ENCODE results near the gene FTL.
A peak's percentile ranks its signal among the peaks of the same experiment; 100 is the strongest.

FTL gene

DNA sequence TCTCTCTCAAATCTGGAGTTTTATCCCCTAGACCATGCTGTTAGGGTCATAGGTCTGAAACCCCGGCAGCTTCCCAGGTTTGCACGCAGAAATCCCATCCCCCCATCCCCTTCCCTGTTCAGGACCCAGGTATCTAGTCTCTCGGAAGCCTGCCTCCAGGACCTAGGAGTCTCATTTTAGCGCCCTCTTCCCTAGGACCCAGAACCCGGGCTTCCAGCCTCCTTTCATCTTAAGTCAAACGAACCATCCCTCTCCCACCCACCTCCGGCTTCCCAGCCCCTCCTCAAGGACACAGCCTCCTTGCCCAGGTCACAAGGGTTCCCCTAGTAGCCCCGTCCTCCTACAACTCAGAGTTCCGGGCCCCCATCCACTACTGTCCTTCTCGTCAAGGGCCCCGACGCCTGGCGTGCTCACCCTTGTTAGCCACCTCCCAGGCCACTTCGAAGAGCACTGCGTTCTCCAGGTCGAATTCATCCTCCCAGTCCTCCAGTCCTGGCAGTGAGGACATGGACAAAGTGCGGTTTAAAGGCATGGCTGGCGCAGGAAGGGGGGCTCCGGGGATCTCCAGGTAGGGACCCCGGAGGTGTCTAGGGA is 27.6 kb downstream of the FTL start:
- DNase-seq: no peak

DNA sequence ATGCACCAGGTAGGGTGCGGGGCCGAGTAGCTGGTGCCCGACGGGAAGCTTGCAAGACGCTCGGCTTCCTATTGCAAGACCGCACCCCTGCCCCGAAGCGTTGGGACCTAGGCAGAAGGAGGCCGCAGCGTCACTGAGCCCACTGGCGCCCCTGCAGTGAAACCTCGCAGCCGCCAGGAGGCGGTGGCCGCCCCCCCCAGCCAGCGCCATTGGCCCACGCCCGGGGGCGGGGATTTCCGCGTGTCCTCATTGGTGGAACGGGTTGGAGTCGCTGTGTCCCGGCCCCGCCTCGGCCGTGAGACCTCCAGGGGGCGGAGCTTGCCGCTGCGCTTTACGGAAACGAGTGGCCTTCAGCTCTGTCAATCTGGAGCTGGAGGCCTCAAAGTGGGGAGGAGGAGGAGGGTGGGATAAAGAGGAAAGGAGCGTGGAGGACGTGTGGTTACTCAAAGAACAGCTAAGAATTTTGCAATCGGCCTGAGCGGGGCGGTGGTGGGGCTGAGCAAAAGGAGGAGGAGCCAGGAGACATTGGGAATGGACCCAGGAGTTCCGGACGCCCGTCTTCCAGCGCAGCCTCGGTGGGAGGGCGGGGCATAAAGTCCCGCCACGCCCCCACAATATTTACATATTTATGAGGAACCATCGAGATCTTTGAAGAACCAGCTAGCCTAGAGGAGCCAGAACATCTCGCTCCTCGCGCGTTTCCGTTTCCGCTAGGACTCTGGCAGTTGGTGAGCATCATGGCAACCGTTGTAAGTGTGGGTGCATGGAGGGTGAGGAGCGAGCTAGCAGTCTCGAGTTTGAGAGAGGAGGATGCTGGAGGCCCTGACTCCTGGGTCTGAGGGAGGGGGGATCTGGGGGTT is 28.3 kb downstream of the FTL start, which contains the start of the genes GYS1 and RUVBL2:
TSS of gene GYS1 (minus strand) at position 135 of the 860 bp plus-strand sequence. CDS start 197 bp downstream, outside the sequence.
TSS of gene RUVBL2 (plus strand) at position 713 of the 860 bp plus-strand sequence. CDS start at position 738, 25 bp downstream.
- peak; percentile 97 to 99 for DNase-seq

DNA sequence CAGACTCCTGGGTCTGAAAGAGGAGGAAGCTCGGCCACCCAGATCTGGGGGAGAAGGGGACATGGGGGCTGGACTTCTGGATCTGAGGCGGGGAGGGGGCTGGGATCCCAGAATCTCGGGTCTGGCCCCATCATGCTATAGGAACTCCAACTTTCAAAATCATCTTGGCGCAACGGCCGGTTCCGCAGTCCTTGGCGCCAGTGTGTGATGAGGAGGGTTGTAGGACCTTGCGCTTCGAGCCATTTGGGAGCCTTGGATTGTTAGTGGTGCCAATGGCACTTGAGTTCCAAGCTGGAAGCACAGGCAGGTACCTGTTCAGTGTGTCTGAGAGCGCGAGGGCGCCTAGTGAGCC is 28.9 kb downstream of the FTL start:
- no peak for DNase-seq

DNA sequence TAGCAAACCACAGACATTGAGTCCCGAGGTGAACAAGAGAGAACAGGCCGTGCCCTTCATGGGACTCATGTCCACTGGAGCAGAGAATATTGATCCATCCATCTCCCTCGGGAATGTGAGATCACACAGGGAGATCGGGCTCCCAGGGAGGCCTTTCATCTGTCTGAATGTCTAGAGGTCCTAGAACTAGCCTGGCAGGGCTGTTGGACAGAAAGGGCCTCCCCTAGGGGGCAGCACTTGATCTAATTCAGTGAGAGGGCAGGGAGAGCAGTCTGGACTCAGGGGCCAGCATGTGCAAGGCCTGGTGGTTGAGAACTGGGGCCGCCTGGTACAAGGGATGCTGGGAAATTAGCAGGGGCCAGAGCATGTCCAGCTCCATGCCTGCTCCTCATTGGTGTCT is 32.9 kb downstream of the FTL start:
- no peak for DNase-seq

DNA sequence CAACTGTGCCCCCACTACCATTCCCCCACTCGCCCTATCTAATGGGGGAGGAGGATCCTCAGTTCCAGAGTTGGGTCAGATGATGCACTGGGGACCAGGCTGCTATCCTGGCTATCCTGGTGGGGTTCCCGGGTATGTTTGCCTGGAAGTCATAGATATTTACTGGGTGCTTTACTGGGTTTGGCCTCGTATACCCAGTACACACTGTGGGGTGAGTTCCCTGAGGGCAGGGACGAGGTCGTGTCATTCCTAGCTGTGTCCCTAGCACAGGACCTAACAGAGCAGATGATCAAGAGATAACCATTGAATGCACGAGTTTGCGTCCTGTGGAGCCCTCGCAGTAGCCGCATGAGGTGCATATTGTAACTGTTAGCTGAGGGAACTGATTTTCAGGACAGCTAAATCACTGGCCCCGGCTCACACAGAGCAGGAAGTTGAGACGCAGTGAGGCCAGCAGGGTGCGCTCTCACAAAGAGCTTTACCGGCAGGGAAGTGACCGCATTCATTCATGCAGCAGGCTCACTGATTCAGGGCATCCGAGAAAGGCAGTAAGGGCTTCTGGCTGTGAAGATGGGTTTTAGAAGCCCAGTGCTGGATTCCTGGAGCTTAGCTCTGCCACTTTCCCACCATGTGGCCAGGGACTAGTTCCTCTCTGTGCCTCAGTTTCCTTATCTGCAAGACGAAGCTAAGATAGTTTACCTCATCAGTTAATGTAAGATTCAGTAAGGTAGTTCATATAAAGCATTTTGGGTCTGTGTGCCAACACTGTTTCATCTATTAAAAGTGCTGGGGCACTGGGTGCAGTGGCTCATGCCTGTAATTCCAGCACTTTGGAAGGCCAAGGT is 34.6 kb downstream of the FTL start:
- DNase-seq: no peak

DNA sequence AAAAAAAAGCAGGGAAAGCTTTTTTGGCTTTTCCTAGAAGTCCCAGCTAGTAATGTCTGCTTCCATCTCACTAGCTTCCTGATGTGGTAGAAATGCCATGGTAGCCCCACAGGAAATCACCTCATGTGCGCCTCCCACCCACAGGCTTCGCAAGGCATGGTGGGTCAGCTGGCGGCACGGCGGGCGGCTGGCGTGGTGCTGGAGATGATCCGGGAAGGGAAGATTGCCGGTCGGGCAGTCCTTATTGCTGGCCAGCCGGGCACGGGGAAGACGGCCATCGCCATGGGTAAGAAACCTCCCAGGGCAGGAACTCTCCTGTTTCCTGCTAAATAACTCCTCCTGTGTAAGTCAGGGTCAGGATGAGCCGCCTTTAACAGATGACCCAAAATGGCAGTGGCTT is 39.0 kb downstream of the FTL start:
- no peak for DNase-seq

DNA sequence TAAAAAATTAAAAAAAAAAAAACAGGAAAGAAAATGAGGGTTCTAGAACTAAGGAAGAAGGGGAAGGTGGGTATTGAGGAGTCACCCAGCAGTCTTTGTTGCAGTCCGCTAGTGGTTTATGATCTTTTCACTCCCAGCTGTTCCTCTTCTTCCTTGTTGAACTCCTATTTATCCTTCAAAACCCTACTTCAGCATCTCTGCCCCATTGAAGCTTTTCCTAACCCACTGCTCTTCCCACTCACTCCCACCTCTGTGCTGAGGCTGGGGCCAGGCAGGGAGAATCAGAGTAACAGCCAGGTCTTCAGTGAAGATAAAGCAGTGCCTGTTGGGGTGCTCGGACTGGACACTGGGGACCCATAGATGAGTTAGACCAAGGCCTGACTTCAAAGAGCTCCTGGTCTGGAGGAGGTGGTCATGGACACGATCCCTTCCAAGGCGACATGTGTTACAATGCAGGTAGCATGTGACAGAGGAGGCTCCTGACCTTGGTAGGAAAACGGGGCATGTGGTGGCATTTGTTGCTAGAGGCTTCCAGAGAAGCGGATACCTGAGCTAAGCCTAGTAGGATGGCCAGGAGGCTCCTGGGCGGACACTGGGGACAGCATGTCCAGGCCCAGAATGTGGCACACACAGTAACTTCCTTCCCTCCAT is 40.0 kb downstream of the FTL start:
- DNase-seq: no peak

DNA sequence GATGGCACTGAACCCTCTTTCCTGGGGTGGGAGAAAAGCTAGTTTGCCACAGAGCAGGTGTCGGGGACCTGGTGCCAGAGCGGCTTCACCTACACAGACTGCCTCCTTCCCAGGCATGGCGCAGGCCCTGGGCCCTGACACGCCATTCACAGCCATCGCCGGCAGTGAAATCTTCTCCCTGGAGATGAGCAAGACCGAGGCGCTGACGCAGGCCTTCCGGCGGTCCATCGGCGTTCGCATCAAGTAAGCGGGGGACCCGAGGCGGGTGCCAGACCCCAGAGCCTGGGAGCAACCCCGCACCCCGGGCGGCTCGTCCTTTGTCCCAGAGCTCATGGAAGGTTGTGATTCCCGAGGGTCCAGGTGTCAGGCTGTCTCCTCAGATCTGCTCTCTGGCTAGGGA is 41.8 kb downstream of the FTL start:
- no peak for DNase-seq

DNA sequence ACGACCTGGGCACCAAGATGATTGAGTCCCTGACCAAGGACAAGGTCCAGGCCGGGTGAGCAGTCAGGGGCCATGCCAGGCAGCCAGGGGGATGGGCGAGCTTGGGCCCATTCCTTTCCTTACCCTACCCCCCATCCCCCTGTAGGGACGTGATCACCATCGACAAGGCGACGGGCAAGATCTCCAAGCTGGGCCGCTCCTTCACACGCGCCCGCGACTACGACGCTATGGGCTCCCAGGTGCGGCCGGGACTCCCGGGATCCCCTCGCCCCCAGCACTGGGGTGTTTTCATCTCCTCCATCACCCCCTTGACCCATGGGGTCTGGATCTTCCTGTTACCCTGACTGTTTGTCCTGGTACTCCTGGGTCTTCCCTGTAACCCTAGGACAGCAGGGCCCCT is 44.7 kb downstream of the FTL start:
- no peak for DNase-seq

DNA sequence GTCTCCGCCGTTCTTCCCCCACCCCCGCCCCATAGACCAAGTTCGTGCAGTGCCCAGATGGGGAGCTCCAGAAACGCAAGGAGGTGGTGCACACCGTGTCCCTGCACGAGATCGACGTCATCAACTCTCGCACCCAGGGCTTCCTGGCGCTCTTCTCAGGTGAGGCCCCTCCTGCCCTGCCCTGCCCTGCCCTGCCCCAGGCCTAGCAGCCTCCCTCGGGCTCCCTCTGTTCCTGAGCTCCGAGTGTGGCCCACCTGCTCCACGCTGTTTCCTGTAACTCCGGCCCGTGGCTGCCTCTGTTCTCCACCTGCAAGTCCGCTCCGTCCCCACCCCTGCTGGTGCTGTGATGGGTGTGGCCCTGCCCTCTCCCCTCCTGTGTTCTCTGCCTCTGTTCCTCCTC is 45.3 kb downstream of the FTL start:
- no peak for DNase-seq

DNA sequence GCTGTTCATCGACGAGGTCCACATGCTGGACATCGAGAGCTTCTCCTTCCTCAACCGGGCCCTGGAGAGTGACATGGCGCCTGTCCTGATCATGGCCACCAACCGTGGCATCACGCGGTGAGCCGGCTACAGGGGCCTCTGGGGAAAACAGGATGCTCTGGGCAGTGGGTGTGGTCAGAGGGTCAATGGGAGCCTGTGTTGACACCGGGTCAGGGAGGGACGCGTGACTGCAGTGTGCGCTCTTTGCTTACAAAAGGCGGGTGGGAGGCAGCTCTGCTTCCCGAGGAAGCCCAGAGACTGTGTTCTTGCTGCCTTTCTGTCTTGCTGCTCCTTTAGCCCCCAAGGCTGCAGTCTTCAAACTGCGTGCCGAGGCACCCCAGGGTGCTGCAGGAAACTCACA is 46.1 kb downstream of the FTL start:
- no peak for DNase-seq

DNA sequence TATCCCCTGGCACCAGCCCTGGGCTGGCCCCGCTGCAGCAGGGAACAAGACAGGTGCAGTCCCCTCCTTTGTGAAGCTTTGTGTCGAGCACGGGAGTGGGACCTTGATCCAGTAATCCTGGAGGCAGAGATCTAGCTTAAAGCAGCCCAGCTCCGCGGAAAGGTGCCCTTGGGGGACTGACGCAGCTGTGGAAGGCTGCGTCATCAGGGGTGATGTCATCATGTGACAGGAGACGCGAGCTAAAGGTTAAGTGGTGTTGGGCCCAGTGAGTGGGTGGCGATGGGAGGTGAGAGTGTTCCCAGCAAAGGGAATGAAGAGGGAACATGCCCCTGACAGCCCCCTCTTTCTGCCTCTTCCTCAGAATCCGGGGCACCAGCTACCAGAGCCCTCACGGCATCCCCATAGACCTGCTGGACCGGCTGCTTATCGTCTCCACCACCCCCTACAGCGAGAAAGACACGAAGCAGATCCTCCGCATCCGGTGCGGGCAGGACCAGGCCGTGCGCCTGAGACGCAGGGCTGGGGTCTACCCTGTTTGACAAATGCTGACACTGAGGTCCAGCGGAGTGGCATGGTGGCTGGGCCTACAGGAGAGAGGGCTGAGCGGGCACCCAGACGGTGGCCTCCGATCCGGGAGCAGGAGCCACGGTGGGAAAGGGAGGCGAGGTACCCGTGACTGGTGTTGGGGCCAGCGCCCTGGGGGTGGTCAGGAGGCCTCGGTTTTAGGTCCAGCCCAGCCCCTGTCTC is 49.2 kb downstream of the FTL start:
- DNase-seq: no peak

DNA sequence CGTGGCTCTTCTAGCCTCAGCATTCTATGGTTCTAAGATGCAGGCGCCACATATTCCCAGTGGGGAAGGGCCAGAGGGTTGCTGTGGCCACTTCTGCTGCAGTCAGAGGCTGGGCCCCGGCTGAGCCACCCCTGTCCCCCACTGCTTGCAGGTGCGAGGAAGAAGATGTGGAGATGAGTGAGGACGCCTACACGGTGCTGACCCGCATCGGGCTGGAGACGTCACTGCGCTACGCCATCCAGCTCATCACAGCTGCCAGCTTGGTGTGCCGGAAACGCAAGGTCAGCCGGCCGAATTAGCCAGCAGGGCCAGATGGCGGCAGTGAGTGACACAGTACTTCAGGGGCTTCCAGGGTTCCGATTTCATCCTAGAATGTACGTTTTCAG is 49.8 kb downstream of the FTL start:
- DNase-seq: no peak

DNA sequence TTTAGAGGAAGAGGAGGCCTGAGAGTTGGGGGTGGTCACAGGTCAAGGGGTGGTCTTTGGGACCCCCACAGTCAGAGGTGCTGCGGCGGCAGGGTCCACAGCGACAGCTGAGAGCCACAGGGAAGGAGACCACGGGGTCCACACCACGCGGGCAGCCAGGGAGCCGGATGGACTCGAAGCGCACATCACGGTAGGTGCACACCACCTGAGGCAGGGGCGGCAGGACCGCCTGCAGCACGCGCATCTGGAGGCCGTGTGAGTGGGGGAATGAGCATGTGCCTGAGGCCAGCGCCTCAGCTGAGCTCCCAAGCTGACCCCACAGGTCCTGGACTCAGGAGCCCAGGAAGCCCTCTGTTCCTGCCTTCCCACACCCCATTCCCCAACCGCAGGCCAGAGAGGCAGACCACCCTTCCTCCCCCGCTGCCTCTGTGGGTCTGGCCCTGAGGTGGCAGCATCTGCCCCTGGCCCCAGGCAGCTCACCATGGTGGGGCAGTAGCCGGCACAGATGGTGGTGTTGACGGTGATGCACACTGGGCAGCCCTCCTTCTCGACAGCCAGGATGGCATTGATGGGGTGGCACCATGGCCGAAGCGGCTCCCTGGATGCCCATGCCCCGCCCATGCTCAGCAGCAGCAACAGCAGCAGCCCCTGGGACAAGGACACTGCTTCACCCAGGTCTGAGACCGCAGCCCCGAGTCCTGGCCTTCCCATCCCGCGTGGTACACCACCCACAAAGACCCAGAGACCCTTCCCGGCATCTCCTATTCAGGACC is 51.1 kb downstream of the FTL start:
- no peak for DNase-seq
